NB4 (cell line): ENCODE measurements around the gene SLC27A5.

Experiments used
- MYC ChIP-seq: IDR thresholded peaks from 2 replicates; pipeline ENCODE4 v1.6.1; 2011; ENCODE audit warnings: low read depth, low read length
- POLR2A ChIP-seq: IDR thresholded peaks from 2 replicates; pipeline ENCODE4 v1.6.1; 2011; ENCODE audit warnings: mild to moderate bottlenecking; ENCODE audit not compliant: insufficient read length; ENCODE audit errors: extremely low read depth
- TF ChIP-seq, protein P1 (sequence below): IDR thresholded peaks from one replicate; pipeline ENCODE4 v1.5.1; 2012; ENCODE audit warnings: low read depth, low read length

GRCh38 chr19:58475714-58476497 lies 35.9 kb downstream of the SLC27A5 start, which contains the start of gene ZNF446:
- TF ChIP-seq, protein P1, sequence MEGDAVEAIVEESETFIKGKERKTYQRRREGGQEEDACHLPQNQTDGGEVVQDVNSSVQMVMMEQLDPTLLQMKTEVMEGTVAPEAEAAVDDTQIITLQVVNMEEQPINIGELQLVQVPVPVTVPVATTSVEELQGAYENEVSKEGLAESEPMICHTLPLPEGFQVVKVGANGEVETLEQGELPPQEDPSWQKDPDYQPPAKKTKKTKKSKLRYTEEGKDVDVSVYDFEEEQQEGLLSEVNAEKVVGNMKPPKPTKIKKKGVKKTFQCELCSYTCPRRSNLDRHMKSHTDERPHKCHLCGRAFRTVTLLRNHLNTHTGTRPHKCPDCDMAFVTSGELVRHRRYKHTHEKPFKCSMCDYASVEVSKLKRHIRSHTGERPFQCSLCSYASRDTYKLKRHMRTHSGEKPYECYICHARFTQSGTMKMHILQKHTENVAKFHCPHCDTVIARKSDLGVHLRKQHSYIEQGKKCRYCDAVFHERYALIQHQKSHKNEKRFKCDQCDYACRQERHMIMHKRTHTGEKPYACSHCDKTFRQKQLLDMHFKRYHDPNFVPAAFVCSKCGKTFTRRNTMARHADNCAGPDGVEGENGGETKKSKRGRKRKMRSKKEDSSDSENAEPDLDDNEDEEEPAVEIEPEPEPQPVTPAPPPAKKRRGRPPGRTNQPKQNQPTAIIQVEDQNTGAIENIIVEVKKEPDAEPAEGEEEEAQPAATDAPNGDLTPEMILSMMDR, result no peak
- TF ChIP-seq MYC, result peak; percentile 56
- TF ChIP-seq POLR2A, result peak; percentile 50
